Right atrium auricular region (tissue), 2 donors: ENCODE measurements around the gene USP21. TPM values are rescaled to one million over a fixed set of nuclear protein-coding genes. Genes with fewer than 3 reads are reported as not detected.

Source experiments
- DNase-seq: peaks from one replicate; pipeline ENCODE4 v3.0.0-alpha.2; 2019; ENCODE audit warnings: low spot score
- H3K27ac ChIP-seq, 2 donors: fragments of 200-600 bp; sonication (generic); 1 replicate in 1 of 2; 2 replicates in 1 of 2; pipeline ENCODE4 v1.5.1; 2016 to 2019
- H3K27me3 ChIP-seq, 2 donors: fragments of 200-600 bp; sonication (generic); one replicate each; pipeline versions ENCODE4 v1.5.1 to v1.6.0; 2017 to 2019
- H3K36me3 ChIP-seq: fragments of 200-600 bp; sonication (generic); one replicate; pipeline ENCODE4 v1.5.1; 2016
- H3K4me1 ChIP-seq, 2 donors: fragments of 200-600 bp; sonication (generic); one replicate each; pipeline versions ENCODE4 v1.5.1 to v1.6.0; 2017 to 2019
- H3K4me3 ChIP-seq, 2 donors: fragments of 200-600 bp; sonication (generic); 1 replicate in 1 of 2; 2 replicates in 1 of 2; pipeline ENCODE4 v1.5.1; 2017 to 2019; ENCODE audit warnings: mild to moderate bottlenecking in 1 of 2, moderate library complexity in 1 of 2
- H3K9me3 ChIP-seq, 2 donors: fragments of 200-600 bp; sonication (generic); one replicate each; pipeline ENCODE4 v1.5.1; 2019
- CTCF ChIP-seq, 2 donors: fragments of 200-600 bp; sonication (generic); IDR thresholded peaks; one replicate each; pipeline ENCODE4 v1.5.1; 2019; ENCODE audit warnings: antibody characterized with exemption in 2 of 2
- total RNA-seq, 2 donors: library from RNA; depleted of rRNA; stranded (reverse); fragments of >200 nt; gene quantifications; one replicate each; pipeline ENCODE4 v1.1.0, GENCODE V29; 2016

USP21 gene
- total RNA-seq, 2 donors from 2014 or later = 13.5 to 14.4 TPM

GRCh38 chr1:161190962-161191521, 31.7 kb downstream of the USP21 start:
- Histone ChIP-seq H3K27ac (no peak overlapping the region), H3K9me3 (no peaks in the 10 kb centered on the region), H3K27me3 (no peaks in the 10 kb centered on the region), H3K36me3 (peaks cover 39% of the 10 kb centered on the region), H3K4me3 (no peak overlapping the region), H3K4me1 (peaks cover 0 to 34% of the 10 kb centered on the region in 2 donors)
- TF ChIP-seq CTCF (IDR thresholded peaks at IDR 0.05) = no peak
- no peak for DNase-seq

DNA sequence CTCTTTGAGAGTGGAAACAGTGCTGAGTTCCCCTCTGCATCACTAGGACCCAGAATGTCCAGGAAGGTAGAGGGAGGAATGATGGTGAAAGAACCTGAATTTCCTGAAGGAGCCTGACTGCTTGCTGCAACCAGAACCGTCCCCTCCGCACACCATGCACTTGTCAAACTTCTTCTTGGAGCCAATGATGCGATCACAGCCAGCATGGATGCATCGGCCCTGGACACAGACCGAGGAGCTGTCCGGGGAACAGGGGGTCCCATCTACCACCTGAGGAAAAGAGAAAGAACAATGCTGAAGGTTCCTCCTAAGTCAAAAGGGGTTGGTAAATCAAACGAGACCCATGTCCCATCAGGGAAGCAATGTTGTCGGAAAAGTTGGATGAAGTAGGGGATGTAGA, 32.7 kb downstream of the USP21 start:
- Histone ChIP-seq H3K27me3 (no peaks in the 10 kb centered on the region), H3K4me1 (peaks cover 0 to 36% of the 10 kb centered on the region in 2 donors), H3K9me3 (no peaks in the 10 kb centered on the region), H3K36me3 (peaks cover 45% of the 10 kb centered on the region), H3K4me3 (no peak overlapping the region), H3K27ac (no peak overlapping the region)
- TF ChIP-seq CTCF (IDR thresholded peaks at IDR 0.05) = no peak
- no peak for DNase-seq

DNA sequence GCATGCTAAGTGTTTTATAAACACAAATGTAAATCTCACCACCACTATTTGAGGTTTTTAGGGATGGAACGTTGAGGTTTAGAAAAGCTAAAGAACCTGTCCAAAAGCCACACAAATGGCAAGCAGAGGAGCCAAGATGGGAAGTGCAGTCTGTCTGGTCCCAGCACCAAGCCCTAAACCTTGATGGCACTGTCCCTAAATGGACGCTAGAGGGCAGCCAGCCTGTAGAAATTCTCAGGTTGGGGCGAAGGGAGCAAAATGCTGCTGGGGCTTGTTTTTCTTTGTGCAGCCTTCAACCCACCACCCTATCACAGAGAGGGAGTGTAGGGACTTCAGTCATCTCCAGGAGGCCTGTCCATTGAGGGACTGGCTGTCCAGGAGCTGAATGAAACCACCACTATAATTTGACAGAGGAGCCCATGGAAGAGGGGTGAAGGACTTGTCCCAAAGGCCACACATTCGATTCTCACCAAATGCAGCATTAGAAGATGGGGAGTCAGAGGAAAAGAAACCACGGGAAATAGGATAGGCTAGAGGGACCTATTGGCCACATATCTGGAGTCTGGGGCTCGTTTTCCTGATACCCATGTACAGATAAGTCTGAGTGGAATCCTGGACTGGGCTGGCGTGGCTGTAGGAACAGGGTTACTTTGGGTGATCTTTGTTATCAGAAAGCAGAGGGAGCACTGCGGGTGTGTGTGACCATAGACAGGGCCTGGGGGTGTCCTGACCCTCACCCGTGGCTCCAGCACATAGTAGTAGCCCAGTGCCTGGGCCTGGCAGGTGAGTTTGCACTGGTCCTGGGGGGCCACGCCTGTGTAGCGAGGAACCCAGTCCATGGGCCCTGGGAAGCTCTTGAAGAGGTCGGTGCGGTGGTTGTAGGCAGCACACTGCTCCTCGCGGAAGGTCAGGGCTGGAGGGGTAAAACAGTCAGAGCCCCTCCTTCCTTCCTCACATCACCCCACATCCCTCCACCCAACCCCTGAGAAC, 33.5 kb downstream of the USP21 start:
- Histone ChIP-seq H3K4me1 (peaks cover 0 to 44% of the 10 kb centered on the region in 2 donors), H3K4me3 (no peak overlapping the region)

GRCh38 chr1:161193561-161194235, 34.4 kb downstream of the USP21 start:
- H3K36me3 ChIP-seq = peaks cover 45% of the 10 kb centered on the region
- H3K9me3 ChIP-seq = no peaks in the 10 kb centered on the region
- peaks cover 0 to 53% of the 10 kb centered on the region in 2 donors for H3K4me1 ChIP-seq
- H3K27ac ChIP-seq = peak overlapping the region; percentile 29 to 33
- H3K4me3 ChIP-seq = peak overlapping the region; percentile 5 to 23
- DNase-seq = no peak
- H3K27me3 ChIP-seq = no peaks in the 10 kb centered on the region
- no peak for TF ChIP-seq CTCF (IDR thresholded peaks at IDR 0.05)

More for the DNA sequence above, 33.5 kb downstream of the USP21 start:
- TF ChIP-seq CTCF (IDR thresholded peaks at IDR 0.05) = peak; percentile 78 to 91
- Histone ChIP-seq H3K27me3 (no peaks in the 10 kb centered on the region), H3K9me3 (no peaks in the 10 kb centered on the region), H3K36me3 (peaks cover 45% of the 10 kb centered on the region), H3K27ac (peak overlapping the region; percentile 29 to 33)
- no peak for DNase-seq

DNA sequence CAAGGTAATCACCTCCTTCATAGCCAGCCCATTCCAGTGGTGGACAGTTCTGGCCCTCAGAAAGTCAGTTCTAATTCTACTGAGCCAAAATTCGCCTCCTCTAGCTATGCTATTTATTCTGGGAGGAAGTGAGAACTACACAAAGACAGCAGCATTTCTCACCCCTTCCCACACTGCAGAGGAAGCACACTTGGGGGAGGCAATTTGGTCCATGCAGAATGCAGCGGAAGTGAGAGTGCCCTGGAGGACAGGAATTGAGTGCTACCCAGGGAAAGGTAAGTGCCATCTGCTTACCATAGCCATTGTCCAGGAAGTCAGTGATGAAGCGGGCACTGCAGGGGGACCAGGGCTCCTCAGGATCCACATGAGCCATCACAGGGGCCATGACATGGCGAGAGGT, 35.9 kb downstream of the USP21 start:
- Histone ChIP-seq H3K27me3 (no peaks in the 10 kb centered on the region), H3K36me3 (peaks cover 45% of the 10 kb centered on the region), H3K27ac (peak overlapping the region in 1 of 2 donors; percentile 99), H3K4me3 (peak overlapping the region; percentile 48 to 55), H3K4me1 (peaks cover 0 to 68% of the 10 kb centered on the region in 2 donors), H3K9me3 (no peaks in the 10 kb centered on the region)
- no peak for DNase-seq
- TF ChIP-seq CTCF (IDR thresholded peaks at IDR 0.05) = no peak
